Measurements from ENCODE around the gene RBM20. TPM values are rescaled to one million over a fixed set of nuclear protein-coding genes. Genes with fewer than 3 reads are reported as not detected.

Gene RBM20
- total RNA-seq, 2 experiments from 2014 or later, result 0.03 TPM; not detected in 1

DNA sequence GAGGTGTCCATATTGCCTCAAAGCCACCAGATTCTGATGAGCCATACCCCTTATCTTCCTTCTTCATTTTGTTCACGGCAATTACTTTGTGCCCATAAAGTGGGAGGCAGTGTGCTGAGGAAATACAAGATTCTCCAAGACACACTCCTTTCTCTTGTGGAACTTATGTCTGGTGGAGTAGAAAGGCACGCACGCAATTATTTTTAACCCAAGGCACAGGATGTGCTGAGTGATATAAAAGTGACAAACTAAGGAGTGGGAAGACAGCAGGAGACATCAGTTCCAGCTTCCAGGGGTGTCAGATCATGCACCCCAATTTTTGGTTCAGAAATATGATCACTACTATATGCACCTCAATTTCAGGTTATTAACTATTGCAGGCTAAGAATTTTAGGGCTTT is 132.9 kb downstream of the RBM20 start:
- Mint-ChIP-seq H3K4me3 (no peak overlapping the region), H3K27me3 (ENCODE audit: low read depth) (no peaks in the 10 kb centered on the region), H3K9me3 (ENCODE audit: insufficient read depth) (no peaks in the 10 kb centered on the region), H3K27ac (no peak overlapping the region), H3K4me1 (ENCODE audit: low read depth) (peaks cover 29% of the 10 kb centered on the region), H3K36me3 (ENCODE audit: low read depth) (no peaks in the 10 kb centered on the region)
- ChIA-PET CTCF (interaction anchor here (0.6 to 1.0 kb wide), 2 partner anchors 26 to 353 kb away, joined by 3 read pairs; no protein-coding TSS in a partner anchor), POLR2A (no interaction called here)
- DNase-seq, result no peak
- no peak for ATAC-seq

DNA sequence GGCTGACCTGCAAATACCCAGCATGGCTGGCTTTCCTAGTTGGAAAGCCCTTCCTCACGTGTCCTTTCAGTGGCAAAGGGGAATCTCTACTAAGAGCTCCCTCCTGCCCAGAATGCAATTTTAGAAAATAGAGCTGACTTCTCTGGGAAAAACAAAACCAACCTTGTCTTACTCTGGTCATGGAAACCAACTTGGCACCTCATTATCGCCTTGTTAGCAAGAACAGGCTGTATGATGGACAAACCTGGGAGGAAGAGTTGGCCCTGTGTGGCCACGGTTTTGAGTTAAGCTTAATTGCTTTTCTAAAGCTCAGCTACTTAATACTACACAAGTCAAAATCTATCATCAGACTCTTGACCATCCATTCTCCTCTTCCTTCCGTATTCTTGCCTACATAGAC is 133.5 kb downstream of the RBM20 start:
- Mint-ChIP-seq H3K4me3 (no peak overlapping the region), H3K9me3 (ENCODE audit: insufficient read depth) (no peaks in the 10 kb centered on the region), H3K36me3 (ENCODE audit: low read depth) (peaks cover under 1% of the 10 kb centered on the region), H3K27ac (no peak overlapping the region), H3K4me1 (ENCODE audit: low read depth) (peaks cover 30% of the 10 kb centered on the region), H3K27me3 (ENCODE audit: low read depth) (no peaks in the 10 kb centered on the region)
- no peak for ATAC-seq
- DNase-seq, result no peak
- POLR2A ChIA-PET, result no interaction called here
- CTCF ChIA-PET, result interaction anchor here (0.6 to 1.0 kb wide), 2 partner anchors 25 to 354 kb away, joined by 3 read pairs; no protein-coding TSS in a partner anchor

DNA sequence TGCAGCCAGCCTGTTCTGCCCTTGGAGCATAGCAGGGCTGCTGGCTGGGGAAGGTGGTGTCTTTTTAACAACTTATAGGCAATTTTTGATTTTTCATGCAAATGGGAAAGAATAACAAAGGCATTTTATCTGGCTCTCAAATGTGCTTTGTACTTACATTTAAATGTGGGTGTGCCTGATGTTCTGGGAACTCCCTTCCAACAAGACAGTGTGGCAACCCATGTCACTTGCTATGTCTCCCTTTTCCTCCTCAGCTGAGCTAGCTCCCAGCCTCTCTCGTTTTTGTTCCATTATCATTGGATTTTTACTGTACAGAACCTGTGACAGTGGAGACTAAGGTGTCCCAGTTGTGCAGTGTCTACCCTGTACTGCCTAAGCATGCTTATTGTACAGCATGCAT is 134.1 kb downstream of the RBM20 start:
- ChIA-PET CTCF (interaction anchor here (1.4 kb wide), 1 partner anchor 32 kb away, joined by 3 read pairs; no protein-coding TSS in a partner anchor), POLR2A (no interaction called here)
- peaks cover 4% of the 10 kb centered on the region for H3K36me3 Mint-ChIP-seq (ENCODE audit: low read depth)
- ATAC-seq, result no peak
- no peak for DNase-seq
- H3K4me3 Mint-ChIP-seq, result no peak overlapping the region
- no peak overlapping the region for H3K27ac Mint-ChIP-seq
- no peaks in the 10 kb centered on the region for H3K27me3 Mint-ChIP-seq (ENCODE audit: low read depth)
- peaks cover 35% of the 10 kb centered on the region for H3K4me1 Mint-ChIP-seq (ENCODE audit: low read depth)
- H3K9me3 Mint-ChIP-seq (ENCODE audit: insufficient read depth), result no peaks in the 10 kb centered on the region

DNA sequence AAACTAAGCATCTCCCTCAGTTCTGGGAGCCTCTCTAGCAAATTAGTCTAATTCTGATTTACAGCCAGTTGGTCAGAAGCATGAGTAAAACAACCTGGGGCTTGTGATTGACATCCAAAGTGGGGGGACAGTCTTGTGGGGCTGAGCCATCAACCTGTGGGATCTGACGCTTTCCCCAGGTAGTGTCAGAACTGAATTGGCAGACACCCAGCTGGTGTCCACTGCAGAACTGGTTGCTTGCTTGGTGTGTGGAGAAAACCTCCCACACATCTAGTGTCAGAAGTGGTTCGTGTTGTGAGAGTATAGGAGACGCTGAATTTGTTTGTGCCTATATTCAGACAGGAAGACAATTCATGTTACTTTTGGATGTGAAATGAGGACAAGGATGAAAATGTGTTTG is 135.4 kb downstream of the RBM20 start:
- Mint-ChIP-seq H3K4me3 (no peak overlapping the region), H3K36me3 (ENCODE audit: low read depth) (peaks cover 7% of the 10 kb centered on the region), H3K9me3 (ENCODE audit: insufficient read depth) (no peaks in the 10 kb centered on the region), H3K4me1 (ENCODE audit: low read depth) (peaks cover 38% of the 10 kb centered on the region), H3K27me3 (ENCODE audit: low read depth) (no peaks in the 10 kb centered on the region), H3K27ac (no peak overlapping the region)
- ChIA-PET POLR2A (interaction anchor here (0.9 kb wide), 1 partner anchor 23 kb away, joined by 3 read pairs; no protein-coding TSS in a partner anchor), CTCF (interaction anchor here (0.7 to 2.3 kb wide), 5 partner anchors 13 to 114 kb away, joined by 3 to 9 read pairs (median 4); no protein-coding TSS in a partner anchor)
- DNase-seq (no peak), ATAC-seq (no peak)

DNA sequence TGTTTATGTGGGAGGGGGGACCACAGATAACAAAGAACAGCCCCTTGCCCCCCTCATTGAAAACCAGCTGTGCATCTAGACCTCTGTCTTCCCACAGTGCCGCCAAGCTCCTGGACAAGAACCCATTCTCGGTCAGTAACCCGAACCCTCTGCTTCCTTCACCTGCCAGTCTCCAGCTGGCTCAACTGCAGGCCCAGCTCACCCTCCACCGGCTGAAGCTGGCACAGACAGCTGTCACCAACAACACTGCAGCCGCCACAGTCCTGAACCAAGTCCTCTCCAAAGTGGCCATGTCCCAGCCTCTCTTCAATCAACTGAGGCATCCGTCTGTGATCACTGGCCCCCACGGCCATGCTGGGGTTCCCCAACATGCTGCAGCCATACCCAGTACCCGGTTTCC is 136.6 kb downstream of the RBM20 start:
- H3K4me1 Mint-ChIP-seq (ENCODE audit: low read depth), result peaks cover 28% of the 10 kb centered on the region

DNA sequence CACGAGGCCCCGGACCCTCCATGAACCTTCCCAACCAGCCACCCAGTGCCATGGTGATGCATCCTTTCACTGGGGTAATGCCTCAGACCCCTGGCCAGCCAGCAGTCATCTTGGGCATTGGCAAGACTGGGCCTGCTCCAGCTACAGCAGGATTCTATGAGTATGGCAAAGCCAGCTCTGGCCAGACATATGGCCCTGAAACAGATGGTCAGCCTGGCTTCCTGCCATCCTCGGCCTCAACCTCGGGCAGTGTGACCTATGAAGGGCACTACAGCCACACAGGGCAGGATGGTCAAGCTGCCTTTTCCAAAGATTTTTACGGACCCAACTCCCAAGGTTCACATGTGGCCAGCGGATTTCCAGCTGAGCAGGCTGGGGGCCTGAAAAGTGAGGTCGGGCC is 137.0 kb downstream of the RBM20 start:
- DNase-seq, result no peak
- POLR2A ChIA-PET, result no interaction called here
- Mint-ChIP-seq H3K27ac (no peak overlapping the region), H3K27me3 (ENCODE audit: low read depth) (no peaks in the 10 kb centered on the region), H3K36me3 (ENCODE audit: low read depth) (peaks cover 7% of the 10 kb centered on the region), H3K4me1 (ENCODE audit: low read depth) (peaks cover 32% of the 10 kb centered on the region), H3K9me3 (ENCODE audit: insufficient read depth) (no peaks in the 10 kb centered on the region), H3K4me3 (no peak overlapping the region)
- CTCF ChIA-PET, result interaction anchor here (1.0 to 1.1 kb wide), 2 partner anchors 10 to 109 kb away, joined by 3 read pairs; no protein-coding TSS in a partner anchor
- no peak for ATAC-seq

More for the DNA sequence above, 136.6 kb downstream of the RBM20 start:
- ATAC-seq (no peak), DNase-seq (no peak)
- no peak overlapping the region for H3K4me3 Mint-ChIP-seq
- peaks cover 7% of the 10 kb centered on the region for H3K36me3 Mint-ChIP-seq (ENCODE audit: low read depth)
- no peaks in the 10 kb centered on the region for H3K27me3 Mint-ChIP-seq (ENCODE audit: low read depth)
- ChIA-PET CTCF (interaction anchor here (0.9 to 2.3 kb wide), 3 partner anchors 11 to 15 kb away, joined by 3 to 9 read pairs (median 4); no protein-coding TSS in a partner anchor), POLR2A (no interaction called here)
- H3K27ac Mint-ChIP-seq, result no peak overlapping the region
- H3K9me3 Mint-ChIP-seq (ENCODE audit: insufficient read depth), result no peaks in the 10 kb centered on the region

DNA sequence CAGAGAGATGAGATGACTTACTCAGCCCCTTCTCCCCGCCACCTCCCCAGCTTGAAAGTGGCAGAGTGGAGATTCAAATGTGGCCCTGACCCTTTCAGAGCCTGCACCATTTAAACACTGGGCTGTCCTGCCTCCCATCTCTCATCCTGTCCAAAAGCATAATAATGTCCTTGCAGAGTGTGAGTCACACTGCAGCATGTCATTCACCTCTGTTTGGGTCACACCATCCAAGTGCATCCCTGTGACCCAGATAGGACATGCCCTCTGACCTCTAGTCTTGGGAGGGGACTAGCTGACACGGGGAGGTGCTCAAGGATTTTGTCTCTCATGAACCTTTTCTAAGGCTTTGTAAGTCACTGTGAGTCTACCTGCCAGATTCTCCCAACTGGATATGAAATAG is 138.5 kb downstream of the RBM20 start:
- ATAC-seq, result no peak
- Mint-ChIP-seq H3K4me3 (no peak overlapping the region), H3K4me1 (ENCODE audit: low read depth) (peaks cover 35% of the 10 kb centered on the region), H3K27me3 (ENCODE audit: low read depth) (no peaks in the 10 kb centered on the region), H3K27ac (peak overlapping the region; percentile 74), H3K36me3 (ENCODE audit: low read depth) (peaks cover 7% of the 10 kb centered on the region), H3K9me3 (ENCODE audit: insufficient read depth) (no peaks in the 10 kb centered on the region)
- POLR2A ChIA-PET, result no interaction called here
- CTCF ChIA-PET, result interaction anchor here (1.2 kb wide), 1 partner anchor 135 kb away, joined by 4 read pairs; no protein-coding TSS in a partner anchor
- DNase-seq, result no peak

DNA sequence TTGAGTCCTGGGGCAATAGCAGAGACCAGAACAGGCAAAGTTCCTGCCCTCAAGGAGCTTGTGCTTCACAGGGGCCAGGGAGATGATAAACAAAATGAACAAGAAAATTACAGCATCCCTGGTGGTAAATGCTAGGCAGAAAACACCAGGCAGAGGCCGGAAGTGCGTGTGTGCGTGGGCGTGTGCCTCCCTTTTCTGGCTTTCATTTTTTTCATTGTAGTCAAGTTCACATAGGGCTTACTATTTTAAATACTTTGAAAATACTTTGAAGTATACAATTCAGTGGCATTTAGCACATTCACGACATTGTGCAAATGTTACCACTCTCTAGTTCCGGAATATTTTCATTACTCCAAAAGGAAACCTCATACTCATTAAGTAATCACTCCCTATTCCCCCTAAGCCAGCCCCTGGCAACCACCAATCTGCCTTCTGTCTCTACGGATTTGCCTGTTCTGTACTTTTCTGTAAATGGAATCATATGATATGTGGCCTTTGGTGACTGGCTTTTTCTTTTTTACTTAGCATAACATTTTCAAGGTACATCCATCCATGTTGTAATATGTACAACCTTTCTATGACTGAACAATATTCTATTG is 139.5 kb downstream of the RBM20 start:
- no peaks in the 10 kb centered on the region for H3K9me3 Mint-ChIP-seq (ENCODE audit: insufficient read depth)
- H3K27ac Mint-ChIP-seq, result peak overlapping the region; percentile 74
- ChIA-PET POLR2A (interaction anchor here (1.4 kb wide), 1 partner anchor 81 kb away, joined by 3 read pairs; no protein-coding TSS in a partner anchor), CTCF (interaction anchor here (1.2 kb wide), 1 partner anchor 134 kb away, joined by 4 read pairs; no protein-coding TSS in a partner anchor)
- H3K36me3 Mint-ChIP-seq (ENCODE audit: low read depth), result peaks cover 7% of the 10 kb centered on the region
- H3K4me1 Mint-ChIP-seq (ENCODE audit: low read depth), result peaks cover 34% of the 10 kb centered on the region
- peak overlapping the region; percentile 5 for H3K4me3 Mint-ChIP-seq
- H3K27me3 Mint-ChIP-seq (ENCODE audit: low read depth), result no peaks in the 10 kb centered on the region
- ATAC-seq, result peak; percentile 72
- DNase-seq, result peak; percentile 70

DNA sequence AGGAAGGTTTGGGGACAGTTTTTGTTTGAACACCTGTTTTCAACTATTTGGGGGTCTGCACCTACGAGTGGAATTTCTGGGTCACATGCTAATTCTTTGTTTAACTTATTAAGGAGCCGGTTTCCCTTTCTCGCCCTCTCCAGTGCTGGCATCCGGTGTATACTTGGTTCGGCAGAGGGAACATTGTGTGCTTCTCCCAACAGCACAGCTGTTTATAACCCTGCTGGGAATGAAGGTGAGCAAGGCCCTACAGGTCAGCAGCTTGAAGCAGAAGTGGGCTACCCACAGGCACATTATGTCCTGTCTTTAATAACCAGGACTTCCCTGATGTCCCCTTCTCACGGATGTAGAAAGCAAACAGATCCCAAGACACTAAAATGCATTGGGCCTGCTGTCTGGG is 140.1 kb downstream of the RBM20 start:
- no peak overlapping the region for H3K4me3 Mint-ChIP-seq
- POLR2A ChIA-PET, result interaction anchor here (1.4 kb wide), 1 partner anchor 81 kb away, joined by 3 read pairs; no protein-coding TSS in a partner anchor
- CTCF ChIA-PET, result no interaction called here
- no peaks in the 10 kb centered on the region for H3K9me3 Mint-ChIP-seq (ENCODE audit: insufficient read depth)
- H3K27ac Mint-ChIP-seq, result peak overlapping the region; percentile 31
- ATAC-seq, result no peak
- no peak for DNase-seq
- H3K36me3 Mint-ChIP-seq (ENCODE audit: low read depth), result peaks cover 7% of the 10 kb centered on the region
- no peaks in the 10 kb centered on the region for H3K27me3 Mint-ChIP-seq (ENCODE audit: low read depth)
- peaks cover 33% of the 10 kb centered on the region for H3K4me1 Mint-ChIP-seq (ENCODE audit: low read depth)

DNA sequence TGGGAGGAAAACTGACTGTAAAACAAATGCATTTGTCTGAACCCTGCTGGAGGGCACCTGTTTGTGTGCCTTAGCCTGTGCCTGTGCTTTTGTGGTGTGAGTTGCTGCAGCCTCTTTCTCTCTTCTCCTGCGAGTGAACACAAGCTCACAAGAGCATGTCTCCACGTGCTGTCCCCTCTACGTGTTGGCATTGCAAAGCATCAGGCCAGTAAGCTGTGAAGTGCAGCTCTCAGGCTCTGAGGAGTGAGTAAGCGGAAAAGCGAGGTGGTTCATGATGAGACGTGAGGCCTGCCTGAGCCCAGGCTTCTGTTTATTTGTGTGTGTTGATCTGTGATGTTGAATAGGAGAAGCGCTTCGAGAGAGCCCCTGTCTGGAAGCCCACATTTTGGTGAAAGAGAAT is 142.0 kb downstream of the RBM20 start:
- CTCF ChIA-PET, result interaction anchor here (0.9 to 1.6 kb wide), 4 partner anchors 17 to 101 kb away, joined by 3 to 4 read pairs (median 3); no protein-coding TSS in a partner anchor
- Mint-ChIP-seq H3K27me3 (ENCODE audit: low read depth) (no peaks in the 10 kb centered on the region), H3K4me1 (ENCODE audit: low read depth) (peaks cover 27% of the 10 kb centered on the region), H3K36me3 (ENCODE audit: low read depth) (peaks cover 7% of the 10 kb centered on the region), H3K4me3 (no peak overlapping the region), H3K9me3 (ENCODE audit: insufficient read depth) (no peaks in the 10 kb centered on the region), H3K27ac (peak overlapping the region; percentile 30)
- DNase-seq (no peak), ATAC-seq (peak; percentile 27)
- POLR2A ChIA-PET, result interaction anchor here (0.6 kb wide), 1 partner anchor 183 kb away, joined by 3 read pairs; no protein-coding TSS in a partner anchor

DNA sequence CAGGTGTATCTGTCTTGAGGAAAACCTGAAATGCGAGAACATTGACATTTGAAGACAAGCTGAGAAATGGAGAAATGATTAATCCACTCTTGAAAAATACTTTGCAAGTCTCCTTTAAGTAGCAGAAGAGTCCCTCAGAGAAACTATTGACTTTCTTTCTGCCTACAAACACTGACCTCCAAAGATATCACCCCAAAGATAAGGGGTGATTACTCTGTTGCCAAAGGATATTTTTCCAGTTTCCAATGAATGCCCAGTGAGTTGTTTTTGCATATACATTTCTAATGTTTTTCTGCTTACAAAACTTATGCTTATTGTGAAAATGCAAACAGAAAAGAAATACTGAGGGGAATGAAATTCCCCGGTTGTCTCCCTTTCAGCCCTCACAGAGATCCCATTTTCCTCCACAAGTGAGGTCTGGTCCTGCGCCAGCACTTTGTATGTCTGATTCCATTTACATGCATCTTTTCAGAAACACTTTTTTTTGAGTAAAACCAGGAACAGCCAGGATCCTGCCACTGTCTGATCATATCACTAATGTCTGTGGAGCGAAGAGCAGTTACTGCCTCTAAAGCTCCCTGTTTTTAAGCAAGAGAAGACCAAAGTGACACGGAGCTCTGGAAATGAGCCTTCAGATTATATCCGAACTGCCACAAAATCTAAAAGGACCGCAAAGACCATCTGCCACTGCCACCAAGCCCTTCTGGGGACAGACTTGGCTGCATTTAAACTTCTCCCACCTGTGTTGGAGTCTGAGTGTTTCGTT is 144.7 kb downstream of the RBM20 start:
- no peak overlapping the region for H3K27ac Mint-ChIP-seq
- no peaks in the 10 kb centered on the region for H3K36me3 Mint-ChIP-seq (ENCODE audit: low read depth)
- ChIA-PET CTCF (interaction anchor here (1.5 kb wide), 1 partner anchor 42 kb away, joined by 4 read pairs; no protein-coding TSS in a partner anchor), POLR2A (interaction anchor here (0.5 kb wide), 1 partner anchor 9 kb away, joined by 3 read pairs; no protein-coding TSS in a partner anchor)
- no peak overlapping the region for H3K4me3 Mint-ChIP-seq
- H3K27me3 Mint-ChIP-seq (ENCODE audit: low read depth), result no peaks in the 10 kb centered on the region
- DNase-seq (no peak), ATAC-seq (no peak)
- no peaks in the 10 kb centered on the region for H3K9me3 Mint-ChIP-seq (ENCODE audit: insufficient read depth)
- H3K4me1 Mint-ChIP-seq (ENCODE audit: low read depth), result peaks cover 15% of the 10 kb centered on the region

Data from activated CD8-positive, alpha-beta T cell treated with anti-CD3 and anti-CD28 coated beads, Interleukin-2, amount 10 ng/mL, durations not matched to agents 7 days and 5 days (primary cell).